Keratinocyte (primary cell): ENCODE measurements around the gene SEMA7A. TPM values are rescaled to one million over a fixed set of nuclear protein-coding genes. Genes with fewer than 3 reads are reported as not detected.

Experiments
- DNase-seq: peaks from one replicate; pipeline ENCODE4 v3.0.0-alpha.2; 2011; ENCODE audit warnings: low read depth, missing footprints, low spot score
- FAIRE-seq: peaks from 2 replicates; lab custom pipeline; 2011; peaks lifted over from hg19 to GRCh38; lab: Jason Lieb, UNC
- H2AFZ ChIP-seq: 2 replicates; pipeline ENCODE4 v1.6.0; 2012; ENCODE audit warnings: low read length, control low read depth, inconsistent platforms; ENCODE audit not compliant: control insufficient read depth
- H3K27ac ChIP-seq: 2 replicates; pipeline ENCODE4 v1.5.1; 2011; ENCODE audit warnings: low read length; ENCODE audit not compliant: control insufficient read depth, insufficient read depth
- H3K27me3 ChIP-seq: 3 replicates; pipeline ENCODE4 v1.6.0; 2011; ENCODE audit warnings: low read length; ENCODE audit not compliant: control insufficient read depth, insufficient read depth; ENCODE audit errors: extremely low read depth
- H3K36me3 ChIP-seq, 2 experiments: 2 replicates in 1 of 2; 3 replicates in 1 of 2; pipeline ENCODE4 v1.5.1; 2011; ENCODE audit warnings: low read length in 2 of 2, mild to moderate bottlenecking in 1 of 2; ENCODE audit not compliant: control insufficient read depth in 2 of 2, insufficient read depth in 2 of 2; ENCODE audit errors: extremely low read depth in 1 of 2
- H3K4me1 ChIP-seq: 3 replicates; pipeline ENCODE4 v1.5.1; 2011; ENCODE audit warnings: low read length; ENCODE audit not compliant: control insufficient read depth, insufficient read depth; ENCODE audit errors: extremely low read depth
- H3K4me2 ChIP-seq: 3 replicates; pipeline ENCODE4 v1.6.0; 2011; ENCODE audit warnings: low read depth, low read length; ENCODE audit not compliant: control insufficient read depth, insufficient read depth; ENCODE audit errors: extremely low read depth
- H3K4me3 ChIP-seq, 3 experiments: fragments of 200-600 bp in 1 of 3; sonication (generic) in 1 of 3; 2 replicates in 2 of 3; 3 replicates in 1 of 3; pipeline ENCODE4 v1.5.1; 2011 to 2016; ENCODE audit warnings: low read length in 3 of 3, mild to moderate bottlenecking in 3 of 3, control low read depth in 2 of 3, inconsistent platforms in 1 of 3, low read depth in 1 of 3, mixed read lengths in 1 of 3, mixed run types in 1 of 3, moderate library complexity in 1 of 3; ENCODE audit not compliant: control insufficient read depth in 2 of 3, insufficient read depth in 2 of 3; ENCODE audit errors: extremely low read depth in 1 of 3
- H3K79me2 ChIP-seq: 2 replicates; pipeline ENCODE4 v1.6.0; 2012; ENCODE audit warnings: low read length; ENCODE audit not compliant: control insufficient read depth, insufficient read depth
- H3K9ac ChIP-seq: 3 replicates; pipeline ENCODE4 v1.6.0; 2011; ENCODE audit warnings: low read length; ENCODE audit not compliant: control insufficient read depth, insufficient read depth; ENCODE audit errors: extremely low read depth
- H3K9me1 ChIP-seq: 3 replicates; pipeline ENCODE4 v1.6.0; 2011; ENCODE audit warnings: low read length; ENCODE audit not compliant: control insufficient read depth, insufficient read depth; ENCODE audit errors: extremely low read depth
- H3K9me3 ChIP-seq: 2 replicates; pipeline ENCODE4 v1.5.1; 2012; ENCODE audit warnings: low read depth, low read length; ENCODE audit not compliant: control insufficient read depth
- H4K20me1 ChIP-seq: 3 replicates; pipeline ENCODE4 v1.6.0; 2011; ENCODE audit warnings: low read length; ENCODE audit not compliant: control insufficient read depth, insufficient read depth; ENCODE audit errors: extremely low read depth
- CTCF ChIP-seq, 3 experiments: IDR thresholded peaks in 1 of 3; conservative IDR thresholded peaks in 1 of 3; optimal IDR thresholded peaks in 1 of 3; 2 replicates in 2 of 3; 3 replicates in 1 of 3; pipeline versions ENCODE3 to v1.5.1; 2011; ENCODE audit warnings: low read length in 3 of 3, mild to moderate bottlenecking in 3 of 3, moderate library complexity in 2 of 3, control low read depth in 1 of 3, inconsistent platforms in 1 of 3; ENCODE audit not compliant: insufficient read depth in 2 of 3; ENCODE audit errors: extremely low read depth in 1 of 3
- EZH2 ChIP-seq: IDR thresholded peaks from one replicate; pipeline ENCODE4 v1.6.1; 2012; ENCODE audit warnings: inconsistent platforms, mild to moderate bottlenecking, low read length, moderate library complexity
- dilution Hi-C: fragments of 300-500 bp; cut with MboI; formaldehyde crosslinking; loops from one replicate; pipeline ENCODE4 v1.7.0; 2020; ENCODE audit warnings: low sequenced_read_pairs; ENCODE audit not compliant: extremely low pct_ligation_motif_present
- polyA plus RNA-seq, 5 experiments: library from polyadenylated mRNA; depleted of rRNA in 3 of 5; stranded (reverse) in 3 of 5; stranded (forward) in 1 of 5; unstranded in 1 of 5; fragments of >200 nt; gene quantifications; 1 replicate in 1 of 5; 2 replicates in 3 of 5; 3 replicates in 1 of 5; pipeline versions ENCODE4 v1.2.1 to v1.2.3, GENCODE V29; 2011 to 2012; ENCODE audit warnings: missing spikeins in 2 of 5, low read depth in 1 of 5, low replicate concordance in 1 of 5

Gene SEMA7A
- polyA plus RNA-seq, 1 donor (not counting 4 experiments of a cell fraction or from before 2014, with no cell fraction given): 8.0 TPM

- Histone ChIP-seq H3K27ac (no peak overlapping the region), H3K4me2 (no peak overlapping the region), H3K9me3 (no peaks in the 10 kb centered on the region), H4K20me1 (no peaks in the 10 kb centered on the region), H3K27me3 (peaks cover 49% of the 10 kb centered on the region), H2AFZ (no peak overlapping the region), H3K4me3 (no peak overlapping the region), H3K36me3 (no peaks in the 10 kb centered on the region), H3K9ac (no peak overlapping the region), H3K4me1 (peaks cover 18% of the 10 kb centered on the region), H3K9me1 (peaks cover 4% of the 10 kb centered on the region), H3K79me2 (no peaks in the 10 kb centered on the region)
- TF ChIP-seq CTCF (optimal IDR thresholded peaks at IDR 0.05 in 1 of 3, IDR thresholded peaks at IDR 0.05 in 1 of 3, conservative IDR thresholded peaks at IDR 0.05 in 1 of 3; ENCODE audit: extremely low read depth in 1 of 3, insufficient read depth in 2 of 3, low read length in 3 of 3): no peak
- TF ChIP-seq EZH2: no peak
- DNase-seq (no peak), FAIRE-seq (no peak)
- dilution Hi-C loops: no loop called here
These were observed 63.3 kb downstream of the SEMA7A start for GRCh38 chr15:74370471-74370870.

GRCh38 chr15:74369756-74370155 is 64.0 kb downstream of the SEMA7A start:
- no peak overlapping the region for H3K27ac ChIP-seq
- no peaks in the 10 kb centered on the region for H3K36me3 ChIP-seq
- H4K20me1 ChIP-seq: no peaks in the 10 kb centered on the region
- dilution Hi-C loops: no loop called here
- FAIRE-seq (no peak), DNase-seq (no peak)
- no peak for TF ChIP-seq EZH2
- TF ChIP-seq CTCF (optimal IDR thresholded peaks at IDR 0.05 in 1 of 3, IDR thresholded peaks at IDR 0.05 in 1 of 3, conservative IDR thresholded peaks at IDR 0.05 in 1 of 3; ENCODE audit: extremely low read depth in 1 of 3, insufficient read depth in 2 of 3, low read length in 3 of 3): no peak
- peaks cover under 1% of the 10 kb centered on the region for H3K9me1 ChIP-seq
- H3K4me2 ChIP-seq: no peak overlapping the region
- H3K79me2 ChIP-seq: no peaks in the 10 kb centered on the region
- H3K9ac ChIP-seq: no peak overlapping the region
- H2AFZ ChIP-seq: no peak overlapping the region
- H3K27me3 ChIP-seq: peaks cover 52% of the 10 kb centered on the region
- no peaks in the 10 kb centered on the region for H3K9me3 ChIP-seq
- no peak overlapping the region for H3K4me3 ChIP-seq
- H3K4me1 ChIP-seq: peaks cover 14% of the 10 kb centered on the region
